Small intestine (tissue), 16 donors: Measurements from ENCODE around the gene STEAP1B. TPM values are rescaled to one million over a fixed set of nuclear protein-coding genes. Genes with fewer than 3 reads are reported as not detected.
A peak's percentile ranks its signal among the peaks of the same experiment; 100 is the strongest.
"Not testable (repeated sequence)": the region's sequence is repeated elsewhere in the genome, so short reads cannot be mapped to it uniquely, and the experiment has no call there.

Experiments used
- DNase-seq, 2 donors: peaks; one replicate each; pipeline versions ENCODE4 v3.0.0 to v3.0.0-alpha.2; 2013
- FAIRE-seq: peaks from 2 replicates; lab custom pipeline; 2012; peaks lifted over from hg19 to GRCh38; lab: Jason Lieb, UNC
- H3K27ac ChIP-seq, 3 donors: one replicate each; pipeline ENCODE4 v1.5.1; 2013; ENCODE audit warnings: low read length in 2 of 3, mild to moderate bottlenecking in 2 of 3, control low read depth in 1 of 3, inconsistent platforms in 1 of 3, low read depth in 1 of 3, moderate library complexity in 1 of 3
- H3K27me3 ChIP-seq, 3 donors: one replicate each; pipeline ENCODE4 v1.6.1; 2013; ENCODE audit warnings: low read length in 3 of 3, inconsistent platforms in 1 of 3; ENCODE audit not compliant: control insufficient read depth in 3 of 3, insufficient read depth in 3 of 3
- H3K36me3 ChIP-seq, 3 donors: one replicate each; pipeline ENCODE4 v1.6.1; 2013; ENCODE audit warnings: low read length in 3 of 3, inconsistent platforms in 1 of 3, low read depth in 1 of 3, mild to moderate bottlenecking in 1 of 3, moderate library complexity in 1 of 3; ENCODE audit not compliant: control insufficient read depth in 3 of 3, insufficient read depth in 2 of 3
- H3K4me1 ChIP-seq, 3 donors: one replicate each; pipeline ENCODE4 v1.6.1; 2013; ENCODE audit warnings: low read length in 2 of 3, inconsistent platforms in 1 of 3, low read depth in 1 of 3, mild to moderate bottlenecking in 1 of 3, moderate library complexity in 1 of 3; ENCODE audit not compliant: control insufficient read depth in 3 of 3, insufficient read depth in 2 of 3
- H3K4me3 ChIP-seq, 3 donors: one replicate each; pipeline ENCODE4 v1.5.1; 2013; ENCODE audit warnings: low read length in 3 of 3, control low read depth in 1 of 3, inconsistent platforms in 1 of 3, low read depth in 1 of 3, mild to moderate bottlenecking in 1 of 3, moderate library complexity in 1 of 3
- H3K9me3 ChIP-seq, 2 donors: one replicate each; pipeline ENCODE4 v1.6.1; 2013; ENCODE audit warnings: low read depth in 1 of 2, low read length in 1 of 2; ENCODE audit not compliant: control insufficient read depth in 2 of 2, insufficient read depth in 1 of 2
- WGBS, 3 donors: extraction: QIAGEN DNeasy Blood & Tissue Kit; methylation state at CpG; one replicate each; pipeline ENCODE4 v1.1.7; 2013; 5-methylcytosine and 5-hydroxymethylcytosine counted together
- long read RNA-seq, 10 donors: transcript quantifications; one replicate each; lab custom pipeline, GENCODE V29; 2026
- polyA plus RNA-seq, 4 donors: library from polyadenylated mRNA; stranded (reverse) in 3 of 4; unstranded in 1 of 4; fragments of 200-250 nt in 3 of 4; fragments of 120-200 nt in 1 of 4; gene quantifications; one replicate each; pipeline versions ENCODE4 v1.2.1 to v1.2.3, GENCODE V29; 2013
- donor health status: healthy with polysubstance abuse.
- donor health status: control.
- donor health status: control.
- donor health status: Bipolar disorder and iron deficiency.
- donor health status: healthy.

The STEAP1B gene
- under 1 TPM in 2 of 4 donors, not detected in 2; 0.27 to 0.56 TPM for polyA plus RNA-seq
- long read RNA-seq, donor 1: 0 reads
- long read RNA-seq, donor 2: 0 reads
- long read RNA-seq, donor 3: 0 reads
- long read RNA-seq, donor 4: 0 reads
- long read RNA-seq, donor 5, partial matches to known transcripts: 1,028 of 1,028 reads
- long read RNA-seq, donor 5, other reads (novel, unspliced or antisense): 0 of 1,028 reads
- long read RNA-seq, donor 6: 0 reads
- long read RNA-seq, donor 7: 0 reads
- long read RNA-seq, donor 8: 0 reads
- long read RNA-seq, donor 9: 0 reads
- long read RNA-seq, donor 10: 0 reads

DNA sequence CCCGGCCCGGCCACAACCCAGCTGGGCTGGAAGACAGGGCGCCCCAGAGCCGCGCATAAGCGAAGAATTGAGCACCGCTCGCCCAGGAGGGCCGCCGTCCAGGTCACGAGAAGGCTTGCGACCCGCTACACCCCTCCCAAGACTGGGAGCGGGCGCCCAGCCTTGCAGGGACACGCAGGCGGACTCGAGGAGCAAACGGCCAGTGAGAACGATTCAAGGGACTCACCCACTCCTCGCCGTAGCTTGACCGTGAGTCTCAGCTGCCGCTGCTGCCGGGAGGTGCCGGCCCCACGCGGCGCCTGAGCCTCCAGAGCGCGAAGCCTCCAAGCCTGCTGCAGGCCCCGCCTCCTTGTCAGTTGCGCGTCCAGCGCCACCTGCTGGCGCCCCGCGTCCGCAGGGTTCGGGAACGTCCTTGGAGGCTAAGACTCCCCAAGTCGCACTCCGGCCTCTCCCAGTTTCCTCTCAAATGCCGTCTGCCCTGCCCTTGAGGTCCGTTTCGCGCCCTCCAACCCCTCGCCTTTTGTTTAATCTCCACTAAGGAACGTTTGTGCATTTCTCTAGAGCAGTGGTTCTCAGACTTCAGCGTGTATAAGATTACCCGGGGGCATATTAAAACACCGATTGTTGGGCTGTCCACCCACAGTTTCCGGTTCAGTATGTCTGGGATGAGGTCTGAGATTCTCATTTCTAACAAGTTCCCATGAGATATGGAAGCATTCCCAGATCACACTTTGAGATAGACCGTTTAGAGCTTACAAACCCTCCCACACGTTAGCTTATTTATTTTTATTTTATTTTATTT lies at the start of gene STEAP1B:
Gene STEAP1B (minus strand): TSS at position 301 of the 802 bp plus-strand sequence. CDS start 5,333 bp downstream, outside the sequence.
- 6 to 12% (median 11%) methylated on average over 46 to 55 of the region's 55 CpGs for WGBS, 3 donors

DNA sequence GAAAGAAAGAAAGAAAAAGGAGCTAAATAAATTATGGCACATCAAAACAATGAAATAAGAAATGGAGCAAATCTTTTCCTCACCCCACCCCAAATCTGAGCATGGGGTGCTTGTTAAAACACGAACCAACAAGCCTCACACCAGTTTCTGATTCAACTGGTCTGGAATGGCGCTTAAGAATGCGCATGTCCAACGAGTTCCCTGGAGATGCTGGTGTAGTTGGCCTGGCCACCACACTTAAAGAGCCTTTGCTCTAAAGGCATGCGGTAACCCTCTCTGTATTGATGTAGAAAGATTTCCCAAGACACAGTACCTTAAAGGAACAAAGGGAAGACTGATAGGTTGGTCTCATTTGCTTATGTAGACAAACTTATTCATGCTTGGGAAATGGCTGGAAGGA lies 49.1 kb upstream of the STEAP1B start:
- Histone ChIP-seq H3K36me3 (no peaks in the 10 kb centered on the region), H3K4me3 (no peak overlapping the region), H3K4me1 (peaks cover 0 to 6% (median 6%) of the 10 kb centered on the region in 3 donors), H3K27ac (no peak overlapping the region), H3K9me3 (no peaks in the 10 kb centered on the region), H3K27me3 (peaks cover 3 to 16% (median 8%) of the 10 kb centered on the region in 3 donors)
- WGBS, 3 donors: 87 to 92% (median 90%) methylated on average over 5 of the region's 5 CpGs
- FAIRE-seq: no peak
- no peak for DNase-seq

More for the DNA sequence above, at the start of gene STEAP1B:
- H3K36me3 ChIP-seq, H3K4me1 ChIP-seq, FAIRE-seq, H3K9me3 ChIP-seq, H3K27ac ChIP-seq, H3K27me3 ChIP-seq: not testable (repeated sequence)
- peak; percentile 83 to 93 for DNase-seq
- peak within 1 kb of the TSS in 1 of 3 donors; percentile 32 for H3K4me3 ChIP-seq

DNA sequence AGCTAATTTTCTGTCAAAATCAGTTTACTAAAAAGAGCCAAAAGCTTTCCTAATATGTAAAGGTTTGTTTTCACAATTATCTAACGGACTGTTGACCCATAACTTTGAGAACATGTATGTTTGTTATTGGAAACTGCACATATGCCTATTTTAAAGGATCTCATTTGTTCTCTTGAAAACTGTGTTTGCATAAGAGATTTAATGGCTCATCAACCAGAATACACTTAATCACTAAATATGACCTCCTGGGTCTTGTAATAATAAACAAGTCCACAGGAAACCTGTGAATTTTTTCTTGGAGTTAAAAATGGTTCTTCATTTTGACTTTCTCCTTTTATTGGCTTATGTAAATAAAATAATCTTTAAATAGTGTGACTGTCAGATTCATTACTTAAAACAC lies 48.3 kb upstream of the STEAP1B start:
- WGBS, 3 donors: 69 to 77% (median 71%) methylated on average over 1 of the region's 1 CpG
- FAIRE-seq (no peak), DNase-seq (no peak)
- Histone ChIP-seq H3K4me3 (no peak overlapping the region), H3K27me3 (peaks cover 3 to 16% (median 8%) of the 10 kb centered on the region in 3 donors), H3K27ac (no peak overlapping the region), H3K4me1 (peaks cover 0 to 6% (median 6%) of the 10 kb centered on the region in 3 donors), H3K36me3 (no peaks in the 10 kb centered on the region), H3K9me3 (no peaks in the 10 kb centered on the region)

DNA sequence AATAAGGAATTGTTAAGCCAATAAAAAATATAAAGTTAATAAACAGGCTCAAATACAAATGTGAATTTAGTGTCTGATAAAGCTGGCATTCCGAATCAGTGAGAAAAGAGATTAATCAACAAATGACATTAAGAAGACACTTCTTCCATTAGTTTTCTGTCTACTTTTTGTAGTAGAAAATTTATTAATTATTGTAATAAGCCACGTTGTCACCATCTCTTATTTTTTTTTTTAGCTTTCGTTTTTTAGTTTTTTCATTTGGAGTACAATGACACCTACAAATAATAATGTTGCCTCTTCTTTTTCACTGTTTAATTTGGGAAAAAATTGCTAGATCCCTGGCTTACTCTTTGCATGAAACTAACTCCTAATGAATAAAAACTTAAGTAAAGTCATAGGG lies 46.8 kb upstream of the STEAP1B start:
- Histone ChIP-seq H3K27me3 (peaks cover 3 to 13% (median 8%) of the 10 kb centered on the region in 3 donors), H3K36me3 (no peaks in the 10 kb centered on the region), H3K4me3 (no peak overlapping the region), H3K27ac (no peak overlapping the region), H3K9me3 (no peaks in the 10 kb centered on the region), H3K4me1 (peaks cover 0 to 6% (median 6%) of the 10 kb centered on the region in 3 donors)
- WGBS, 3 donors: 53 to 79% (median 65%) methylated on average over 3 of the region's 3 CpGs
- no peak for DNase-seq
- no peak for FAIRE-seq

- Histone ChIP-seq H3K9me3 (no peaks in the 10 kb centered on the region), H3K4me3 (no peak overlapping the region), H3K27ac (no peak overlapping the region), H3K36me3 (no peaks in the 10 kb centered on the region), H3K4me1 (peaks cover 0 to 6% (median 6%) of the 10 kb centered on the region in 3 donors), H3K27me3 (peaks cover 3 to 13% (median 8%) of the 10 kb centered on the region in 3 donors)
- 21 to 49% (median 39%) methylated on average over 2 of the region's 2 CpGs for WGBS, 3 donors
- peak in 1 of 2 donors; percentile 75 for DNase-seq
- no peak for FAIRE-seq
Measured at GRCh38 chr7:22545529-22545928, 45.5 kb upstream of the STEAP1B start.

DNA sequence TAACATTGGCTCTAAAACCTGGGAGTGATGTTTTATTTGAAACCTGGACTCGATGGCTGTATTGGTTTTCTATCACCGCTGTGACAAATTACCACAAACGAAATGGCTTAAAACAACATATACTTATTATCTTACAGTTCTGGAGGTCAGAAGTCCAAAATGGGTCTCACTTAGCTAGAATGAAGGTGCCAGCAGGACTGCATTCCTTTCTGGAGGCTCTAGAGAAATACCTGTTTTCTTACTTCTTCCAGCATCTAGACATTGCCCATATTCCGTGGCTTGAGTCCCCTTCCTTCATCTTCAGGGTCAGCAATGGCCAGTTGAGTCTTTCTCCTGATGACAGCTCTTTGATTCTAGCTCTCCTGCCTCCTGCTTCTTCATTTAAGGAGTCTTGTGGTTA lies 44.3 kb upstream of the STEAP1B start:
- DNase-seq (no peak), FAIRE-seq (no peak)
- Histone ChIP-seq H3K36me3 (no peaks in the 10 kb centered on the region), H3K9me3 (no peaks in the 10 kb centered on the region), H3K4me1 (peaks cover 0 to 6% (median 4%) of the 10 kb centered on the region in 3 donors), H3K27ac (no peak overlapping the region), H3K27me3 (peaks cover 0 to 2% (median 0%) of the 10 kb centered on the region in 3 donors), H3K4me3 (no peak overlapping the region)
- WGBS, 3 donors: 14 to 69% (median 35%) methylated on average over 4 of the region's 4 CpGs

- no peaks in the 10 kb centered on the region for H3K36me3 ChIP-seq
- H3K27me3 ChIP-seq: no peaks in the 10 kb centered on the region
- no peak overlapping the region for H3K27ac ChIP-seq
- WGBS, 3 donors: 89 to 93% (median 91%) methylated on average over 7 of the region's 7 CpGs
- no peak for DNase-seq
- H3K4me1 ChIP-seq: peaks cover 0 to 6% (median 4%) of the 10 kb centered on the region in 3 donors
- H3K4me3 ChIP-seq: no peak overlapping the region
- FAIRE-seq: no peak
- no peaks in the 10 kb centered on the region for H3K9me3 ChIP-seq
Measured at GRCh38 chr7:22543169-22543568, 43.2 kb upstream of the STEAP1B start.

- Histone ChIP-seq H3K4me1 (peaks cover 0 to 6% (median 4%) of the 10 kb centered on the region in 3 donors), H3K27ac (no peak overlapping the region), H3K4me3 (no peak overlapping the region), H3K36me3 (no peaks in the 10 kb centered on the region), H3K9me3 (no peaks in the 10 kb centered on the region), H3K27me3 (no peaks in the 10 kb centered on the region)
- FAIRE-seq: no peak
- no peak for DNase-seq
- WGBS, 3 donors: 78 to 87% (median 80%) methylated on average over 5 of the region's 5 CpGs
Measured at GRCh38 chr7:22542669-22543068, 42.7 kb upstream of the STEAP1B start.
